ENCODE measurements around the gene EIF4H. TPM values are rescaled to one million over a fixed set of nuclear protein-coding genes. Genes with fewer than 3 reads are reported as not detected.
"Not testable (repeated sequence)": the region's sequence is repeated elsewhere in the genome, so short reads cannot be mapped to it uniquely, and the experiment has no call there.

Gene EIF4H
- total RNA-seq, 1 experiment from 2014 or later = 196 TPM

DNA sequence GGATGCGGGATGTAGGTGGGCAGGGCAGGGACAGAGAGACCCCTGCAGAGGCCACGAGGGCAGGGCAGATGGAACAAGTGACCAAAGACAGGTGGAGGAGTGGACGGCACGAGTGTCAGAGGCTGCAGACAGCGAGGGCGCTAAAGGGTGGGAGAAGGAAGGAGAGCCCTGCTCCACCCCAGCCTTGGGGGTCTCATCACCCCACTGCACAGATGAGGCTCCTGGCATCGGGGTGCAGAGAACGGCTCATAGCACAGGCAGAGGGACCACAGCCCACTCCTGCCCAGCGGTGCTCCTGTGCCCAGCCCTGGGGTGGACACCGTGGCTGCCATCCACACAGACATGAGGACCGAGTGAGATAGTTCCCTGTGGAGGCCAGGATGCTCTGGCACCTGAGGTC, 33.4 kb downstream of the EIF4H start:
- CTCF ChIA-PET = no interaction called here
- TF ChIP-seq, protein P1, sequence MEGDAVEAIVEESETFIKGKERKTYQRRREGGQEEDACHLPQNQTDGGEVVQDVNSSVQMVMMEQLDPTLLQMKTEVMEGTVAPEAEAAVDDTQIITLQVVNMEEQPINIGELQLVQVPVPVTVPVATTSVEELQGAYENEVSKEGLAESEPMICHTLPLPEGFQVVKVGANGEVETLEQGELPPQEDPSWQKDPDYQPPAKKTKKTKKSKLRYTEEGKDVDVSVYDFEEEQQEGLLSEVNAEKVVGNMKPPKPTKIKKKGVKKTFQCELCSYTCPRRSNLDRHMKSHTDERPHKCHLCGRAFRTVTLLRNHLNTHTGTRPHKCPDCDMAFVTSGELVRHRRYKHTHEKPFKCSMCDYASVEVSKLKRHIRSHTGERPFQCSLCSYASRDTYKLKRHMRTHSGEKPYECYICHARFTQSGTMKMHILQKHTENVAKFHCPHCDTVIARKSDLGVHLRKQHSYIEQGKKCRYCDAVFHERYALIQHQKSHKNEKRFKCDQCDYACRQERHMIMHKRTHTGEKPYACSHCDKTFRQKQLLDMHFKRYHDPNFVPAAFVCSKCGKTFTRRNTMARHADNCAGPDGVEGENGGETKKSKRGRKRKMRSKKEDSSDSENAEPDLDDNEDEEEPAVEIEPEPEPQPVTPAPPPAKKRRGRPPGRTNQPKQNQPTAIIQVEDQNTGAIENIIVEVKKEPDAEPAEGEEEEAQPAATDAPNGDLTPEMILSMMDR (IDR thresholded peaks at IDR 0.05; ENCODE audit: unreplicated experiment) = no peak
- peaks cover 10% of the 10 kb centered on the region for H3K4me1 Mint-ChIP-seq (ENCODE audit: low read depth, unreplicated experiment)
- H3K9me3 Mint-ChIP-seq (ENCODE audit: low read depth, unreplicated experiment) = no peaks in the 10 kb centered on the region
- H3K36me3 Mint-ChIP-seq (ENCODE audit: insufficient read depth, unreplicated experiment) = no peaks in the 10 kb centered on the region
- H3K4me3 Mint-ChIP-seq (ENCODE audit: low read depth, unreplicated experiment) = no peak overlapping the region
- no TSS peak for BruUV-seq (replicated peaks)
- no peak overlapping the region for H3K27ac Mint-ChIP-seq (ENCODE audit: unreplicated experiment)
- intact Hi-C loops (cut with micrococcal nuclease; ENCODE audit: unreplicated experiment) = no loop called here
- H3K27me3 Mint-ChIP-seq (ENCODE audit: unreplicated experiment) = peaks cover 14% of the 10 kb centered on the region
- DNase-seq = no peak

DNA sequence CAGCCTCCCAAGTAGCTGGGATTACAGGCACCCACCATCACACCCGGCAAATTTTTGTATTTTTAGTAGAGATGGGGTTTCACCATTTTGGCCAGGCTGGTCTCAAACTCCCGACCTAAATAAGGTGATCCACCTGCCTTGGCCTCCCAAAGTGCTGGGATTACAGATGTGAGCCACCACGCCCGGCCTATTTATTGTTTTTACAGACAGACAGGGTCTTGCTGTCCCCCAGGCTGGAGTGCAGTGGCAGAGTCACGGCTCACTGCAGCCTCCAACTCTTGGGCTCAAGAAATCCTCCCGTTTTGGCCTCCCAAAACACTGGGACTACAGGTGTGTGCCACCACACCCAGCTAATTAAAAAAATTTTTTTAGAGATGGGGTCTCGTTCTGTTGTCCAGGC, 34.1 kb downstream of the EIF4H start:
- intact Hi-C loops (cut with micrococcal nuclease; ENCODE audit: unreplicated experiment); H3K4me1 Mint-ChIP-seq (ENCODE audit: low read depth, unreplicated experiment); H3K36me3 Mint-ChIP-seq (ENCODE audit: insufficient read depth, unreplicated experiment); DNase-seq; H3K27ac Mint-ChIP-seq (ENCODE audit: unreplicated experiment); H3K4me3 Mint-ChIP-seq (ENCODE audit: low read depth, unreplicated experiment); CTCF ChIA-PET; H3K9me3 Mint-ChIP-seq (ENCODE audit: low read depth, unreplicated experiment); BruUV-seq (replicated peaks): not testable (repeated sequence)
- peaks cover 12% of the 10 kb centered on the region for H3K27me3 Mint-ChIP-seq (ENCODE audit: unreplicated experiment)

GRCh38 chr7:74212661-74213060, 38.5 kb downstream of the EIF4H start:
- BruUV-seq (replicated peaks) = no TSS peak
- no peak for DNase-seq
- H3K27me3 Mint-ChIP-seq (ENCODE audit: unreplicated experiment) = no peaks in the 10 kb centered on the region
- CTCF ChIA-PET = no interaction called here
- TF ChIP-seq, protein P1 (IDR thresholded peaks at IDR 0.05; ENCODE audit: unreplicated experiment) = no peak
- no peak overlapping the region for H3K4me3 Mint-ChIP-seq (ENCODE audit: low read depth, unreplicated experiment)
- H3K36me3 Mint-ChIP-seq (ENCODE audit: insufficient read depth, unreplicated experiment) = no peaks in the 10 kb centered on the region
- no peaks in the 10 kb centered on the region for H3K9me3 Mint-ChIP-seq (ENCODE audit: low read depth, unreplicated experiment)
- no peak overlapping the region for H3K27ac Mint-ChIP-seq (ENCODE audit: unreplicated experiment)
- intact Hi-C loops (cut with micrococcal nuclease; ENCODE audit: unreplicated experiment) = no loop called here
- peaks cover 10% of the 10 kb centered on the region for H3K4me1 Mint-ChIP-seq (ENCODE audit: low read depth, unreplicated experiment)

- DNase-seq = no peak
- Mint-ChIP-seq H3K9me3 (ENCODE audit: low read depth, unreplicated experiment) (no peaks in the 10 kb centered on the region), H3K4me1 (ENCODE audit: low read depth, unreplicated experiment) (no peaks in the 10 kb centered on the region), H3K4me3 (ENCODE audit: low read depth, unreplicated experiment) (no peak overlapping the region), H3K27ac (ENCODE audit: unreplicated experiment) (no peak overlapping the region), H3K27me3 (ENCODE audit: unreplicated experiment) (no peaks in the 10 kb centered on the region), H3K36me3 (ENCODE audit: insufficient read depth, unreplicated experiment) (no peaks in the 10 kb centered on the region)
- TF ChIP-seq, protein P1 (IDR thresholded peaks at IDR 0.05; ENCODE audit: unreplicated experiment) = no peak
- intact Hi-C loops (cut with micrococcal nuclease; ENCODE audit: unreplicated experiment) = no loop called here
- CTCF ChIA-PET = no interaction called here
- BruUV-seq (replicated peaks) = no TSS peak
Observed at GRCh38 chr7:74214816-74215630, 40.9 kb downstream of the EIF4H start.

- H3K4me3 Mint-ChIP-seq (ENCODE audit: low read depth, unreplicated experiment) = no peak overlapping the region
- DNase-seq = no peak
- CTCF ChIA-PET = no interaction called here
- no peaks in the 10 kb centered on the region for H3K9me3 Mint-ChIP-seq (ENCODE audit: low read depth, unreplicated experiment)
- H3K27me3 Mint-ChIP-seq (ENCODE audit: unreplicated experiment) = no peaks in the 10 kb centered on the region
- no peaks in the 10 kb centered on the region for H3K36me3 Mint-ChIP-seq (ENCODE audit: insufficient read depth, unreplicated experiment)
- no TSS peak for BruUV-seq (replicated peaks)
- no peaks in the 10 kb centered on the region for H3K4me1 Mint-ChIP-seq (ENCODE audit: low read depth, unreplicated experiment)
- TF ChIP-seq, protein P1 (IDR thresholded peaks at IDR 0.05; ENCODE audit: unreplicated experiment) = no peak
- intact Hi-C loops (cut with micrococcal nuclease; ENCODE audit: unreplicated experiment) = no loop called here
- no peak overlapping the region for H3K27ac Mint-ChIP-seq (ENCODE audit: unreplicated experiment)
Observed at GRCh38 chr7:74215921-74216320, 41.8 kb downstream of the EIF4H start.

All from Calu3 (cell line).